ENCODE data around the gene INPP5J. TPM values are rescaled to one million over a fixed set of nuclear protein-coding genes. Genes with fewer than 3 reads are reported as not detected.
A peak's percentile ranks its signal among the peaks of the same experiment; 100 is the strongest.

The INPP5J gene
- total and polyA plus RNA-seq, 2 of the 13 experiments (the other 11 are each of a cell fraction or from before 2014, with no cell fraction given), result 0.24 to 1.1 TPM

GRCh38 chr22:31102441-31103081 lies 20.2 kb upstream of the INPP5J start (continued):
- no peak for TF ChIP-seq ZBTB2 (CRISPR knock-in tag; IDR thresholded peaks at IDR 0.05; ENCODE audit: low read depth)
- TF ChIP-seq, protein P1, sequence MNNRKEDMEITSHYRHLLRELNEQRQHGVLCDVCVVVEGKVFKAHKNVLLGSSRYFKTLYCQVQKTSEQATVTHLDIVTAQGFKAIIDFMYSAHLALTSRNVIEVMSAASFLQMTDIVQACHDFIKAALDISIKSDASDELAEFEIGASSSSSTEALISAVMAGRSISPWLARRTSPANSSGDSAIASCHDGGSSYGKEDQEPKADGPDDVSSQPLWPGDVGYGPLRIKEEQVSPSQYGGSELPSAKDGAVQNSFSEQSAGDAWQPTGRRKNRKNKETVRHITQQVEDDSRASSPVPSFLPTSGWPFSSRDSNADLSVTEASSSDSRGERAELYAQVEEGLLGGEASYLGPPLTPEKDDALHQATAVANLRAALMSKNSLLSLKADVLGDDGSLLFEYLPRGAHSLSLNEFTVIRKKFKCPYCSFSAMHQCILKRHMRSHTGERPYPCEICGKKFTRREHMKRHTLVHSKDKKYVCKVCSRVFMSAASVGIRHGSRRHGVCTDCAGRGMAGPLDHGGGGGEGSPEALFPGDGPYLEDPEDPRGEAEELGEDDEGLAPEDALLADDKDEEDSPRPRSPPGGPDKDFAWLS (CRISPR knock-in tag; IDR thresholded peaks at IDR 0.05; ENCODE audit: borderline replicate concordance), result no peak
- peak; percentile 62; the same call in 1 of the 2 replicates for TF ChIP-seq HDAC1 (CRISPR knock-in tag; IDR thresholded peaks at IDR 0.05)
- no peak for TF ChIP-seq HMG20B (CRISPR knock-in tag; conservative IDR thresholded peaks at IDR 0.05)
- TF ChIP-seq PHF21A (CRISPR knock-in tag; IDR thresholded peaks at IDR 0.05), result no peak
- TF ChIP-seq TAF1 (CRISPR knock-in tag; IDR thresholded peaks at IDR 0.05), result no peak
- TF ChIP-seq MTERF4 (CRISPR knock-in tag; IDR thresholded peaks at IDR 0.05), result no peak
- no peak for TF ChIP-seq ZNF34 (CRISPR knock-in tag; IDR thresholded peaks at IDR 0.05; ENCODE audit: borderline replicate concordance)
- no peak for TF ChIP-seq NBN (conservative IDR thresholded peaks at IDR 0.05)
- no peak for TF ChIP-seq RBM22 (optimal IDR thresholded peaks at IDR 0.05; ENCODE audit: low read length)
- TF ChIP-seq, protein P2, sequence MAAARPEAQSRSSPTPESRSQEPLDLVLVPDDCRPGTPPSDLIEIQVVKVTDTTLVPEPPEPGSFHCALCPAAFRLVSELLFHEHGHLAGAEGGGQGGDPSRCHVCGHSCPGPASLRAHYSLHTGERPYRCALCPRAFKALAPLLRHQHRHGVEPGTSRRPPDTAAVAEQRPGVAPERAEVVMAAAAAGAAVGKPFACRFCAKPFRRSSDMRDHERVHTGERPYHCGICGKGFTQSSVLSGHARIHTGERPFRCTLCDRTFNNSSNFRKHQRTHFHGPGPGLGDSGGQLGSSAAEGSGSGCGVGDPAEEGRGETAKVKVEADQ (CRISPR knock-in tag; IDR thresholded peaks at IDR 0.05; ENCODE audit: borderline replicate concordance), result no peak
- TF ChIP-seq REXO4 (CRISPR knock-in tag; IDR thresholded peaks at IDR 0.05; ENCODE audit: borderline replicate concordance), result no peak
- no peak for TF ChIP-seq FOXP1 (IDR thresholded peaks at IDR 0.05)
- TF ChIP-seq FOXP1 (CRISPR knock-in tag; IDR thresholded peaks at IDR 0.05), result no peak
- no peak for TF ChIP-seq ATF7 (IDR thresholded peaks at IDR 0.05)
- TF ChIP-seq ATF7 (CRISPR knock-in tag; IDR thresholded peaks at IDR 0.05), result no peak
- TF ChIP-seq ZFP82 (CRISPR knock-in tag; IDR thresholded peaks at IDR 0.05; ENCODE audit: borderline replicate concordance), result no peak
- TF ChIP-seq ZNF839 (CRISPR knock-in tag; IDR thresholded peaks at IDR 0.05; ENCODE audit: borderline replicate concordance), result no peak
- no peak for TF ChIP-seq ZNF121 (CRISPR knock-in tag; IDR thresholded peaks at IDR 0.05)
- TF ChIP-seq ZNF30 (CRISPR knock-in tag; IDR thresholded peaks at IDR 0.05), result no peak
- TF ChIP-seq ZNF567 (CRISPR knock-in tag; IDR thresholded peaks at IDR 0.05; ENCODE audit: borderline replicate concordance), result no peak
- TF ChIP-seq, protein P3, sequence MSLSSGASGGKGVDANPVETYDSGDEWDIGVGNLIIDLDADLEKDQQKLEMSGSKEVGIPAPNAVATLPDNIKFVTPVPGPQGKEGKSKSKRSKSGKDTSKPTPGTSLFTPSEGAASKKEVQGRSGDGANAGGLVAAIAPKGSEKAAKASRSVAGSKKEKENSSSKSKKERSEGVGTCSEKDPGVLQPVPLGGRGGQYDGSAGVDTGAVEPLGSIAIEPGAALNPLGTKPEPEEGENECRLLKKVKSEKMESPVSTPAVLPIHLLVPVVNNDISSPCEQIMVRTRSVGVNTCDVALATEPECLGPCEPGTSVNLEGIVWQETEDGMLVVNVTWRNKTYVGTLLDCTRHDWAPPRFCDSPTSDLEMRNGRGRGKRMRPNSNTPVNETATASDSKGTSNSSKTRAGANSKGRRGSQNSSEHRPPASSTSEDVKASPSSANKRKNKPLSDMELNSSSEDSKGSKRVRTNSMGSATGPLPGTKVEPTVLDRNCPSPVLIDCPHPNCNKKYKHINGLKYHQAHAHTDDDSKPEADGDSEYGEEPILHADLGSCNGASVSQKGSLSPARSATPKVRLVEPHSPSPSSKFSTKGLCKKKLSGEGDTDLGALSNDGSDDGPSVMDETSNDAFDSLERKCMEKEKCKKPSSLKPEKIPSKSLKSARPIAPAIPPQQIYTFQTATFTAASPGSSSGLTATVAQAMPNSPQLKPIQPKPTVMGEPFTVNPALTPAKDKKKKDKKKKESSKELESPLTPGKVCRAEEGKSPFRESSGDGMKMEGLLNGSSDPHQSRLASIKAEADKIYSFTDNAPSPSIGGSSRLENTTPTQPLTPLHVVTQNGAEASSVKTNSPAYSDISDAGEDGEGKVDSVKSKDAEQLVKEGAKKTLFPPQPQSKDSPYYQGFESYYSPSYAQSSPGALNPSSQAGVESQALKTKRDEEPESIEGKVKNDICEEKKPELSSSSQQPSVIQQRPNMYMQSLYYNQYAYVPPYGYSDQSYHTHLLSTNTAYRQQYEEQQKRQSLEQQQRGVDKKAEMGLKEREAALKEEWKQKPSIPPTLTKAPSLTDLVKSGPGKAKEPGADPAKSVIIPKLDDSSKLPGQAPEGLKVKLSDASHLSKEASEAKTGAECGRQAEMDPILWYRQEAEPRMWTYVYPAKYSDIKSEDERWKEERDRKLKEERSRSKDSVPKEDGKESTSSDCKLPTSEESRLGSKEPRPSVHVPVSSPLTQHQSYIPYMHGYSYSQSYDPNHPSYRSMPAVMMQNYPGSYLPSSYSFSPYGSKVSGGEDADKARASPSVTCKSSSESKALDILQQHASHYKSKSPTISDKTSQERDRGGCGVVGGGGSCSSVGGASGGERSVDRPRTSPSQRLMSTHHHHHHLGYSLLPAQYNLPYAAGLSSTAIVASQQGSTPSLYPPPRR (CRISPR knock-in tag; IDR thresholded peaks at IDR 0.05; ENCODE audit: borderline replicate concordance), result no peak
